OCI-LY1 (cell line): ENCODE data around the gene IGFBP2.

Source experiments
- CTCF ChIP-seq: fragments of 200-600 bp; sonication (generic), shearing (Covaris generic); IDR thresholded peaks from 2 replicates; pipeline ENCODE4 v1.5.1; 2017; ENCODE audit warnings: mild to moderate bottlenecking, antibody characterized with exemption, low read length, moderate library complexity, mixed read lengths
- EZH2 ChIP-seq: fragments of 200-600 bp; sonication (generic), shearing (Covaris generic); IDR thresholded peaks from 2 replicates; pipeline ENCODE4 v1.8.0; 2017; ENCODE audit warnings: borderline replicate concordance, mixed run types, mild to moderate bottlenecking, antibody characterized with exemption, low read length, moderate library complexity, mixed read lengths

- TF ChIP-seq CTCF, result no peak
- no peak for TF ChIP-seq EZH2
These were observed 69.5 kb downstream of the IGFBP2 start for GRCh38 chr2:216702756-216703155.
